Mesendoderm (in vitro differentiated cells): ENCODE data around the gene MYLK4.

Source experiments
- DNase-seq: peaks from one replicate; pipeline ENCODE4 v3.0.0; 2013
- H2AK5ac ChIP-seq: 2 replicates; pipeline ENCODE4 v1.6.1; 2013; ENCODE audit warnings: low read length, inconsistent platforms
- H2BK120ac ChIP-seq: 2 replicates; pipeline ENCODE4 v1.6.1; 2013; ENCODE audit warnings: low read depth, mild to moderate bottlenecking, low read length, moderate library complexity, mixed read lengths
- H2BK15ac ChIP-seq: replicated peaks from 2 replicates; pipeline ENCODE4 v1.6.1; 2013; ENCODE audit warnings: low read depth, mild to moderate bottlenecking, moderate library complexity
- H2BK5ac ChIP-seq: 2 replicates; pipeline ENCODE4 v1.6.1; 2013; ENCODE audit warnings: low read length, inconsistent platforms
- H3K18ac ChIP-seq: 2 replicates; pipeline ENCODE4 v1.6.1; 2013; ENCODE audit warnings: mild to moderate bottlenecking, low read length, mixed read lengths
- H3K23ac ChIP-seq: one replicate; pipeline ENCODE4 v1.6.1; 2013; ENCODE audit warnings: low read length
- H3K27ac ChIP-seq: 2 replicates; pipeline ENCODE4 v1.5.1; 2013; ENCODE audit warnings: low read depth, mild to moderate bottlenecking, inconsistent platforms, low read length, moderate library complexity
- H3K27me3 ChIP-seq: 2 replicates; pipeline ENCODE4 v1.6.1; 2013; ENCODE audit warnings: low read length, control low read depth, mild to moderate bottlenecking, inconsistent platforms; ENCODE audit not compliant: insufficient read depth, poor library complexity
- H3K36me3 ChIP-seq: 2 replicates; pipeline ENCODE4 v1.6.1; 2013; ENCODE audit warnings: low read length, inconsistent platforms; ENCODE audit not compliant: control insufficient read depth, insufficient read depth
- H3K4ac ChIP-seq: one replicate; pipeline ENCODE4 v1.6.1; 2013; ENCODE audit warnings: low read depth, mild to moderate bottlenecking, low read length, moderate library complexity
- H3K4me1 ChIP-seq: 2 replicates; pipeline ENCODE4 v1.6.1; 2013; ENCODE audit warnings: low read depth, low read length, inconsistent platforms; ENCODE audit not compliant: control insufficient read depth
- H3K4me2 ChIP-seq: 2 replicates; pipeline ENCODE4 v1.6.1; 2013; ENCODE audit warnings: low read length
- H3K4me3 ChIP-seq: 2 replicates; pipeline ENCODE4 v1.5.1; 2013; ENCODE audit warnings: mild to moderate bottlenecking, low read length
- H3K56ac ChIP-seq: one replicate; pipeline ENCODE4 v1.6.1; 2013; ENCODE audit warnings: low read length
- H3K79me1 ChIP-seq: 2 replicates; pipeline ENCODE4 v1.6.1; 2013; ENCODE audit warnings: low read length, inconsistent platforms
- H3K79me2 ChIP-seq: 2 replicates; pipeline ENCODE4 v1.6.1; 2013; ENCODE audit warnings: mild to moderate bottlenecking, low read length; ENCODE audit not compliant: control insufficient read depth, insufficient read depth
- H3K9ac ChIP-seq: 2 replicates; pipeline ENCODE4 v1.6.1; 2013; ENCODE audit warnings: low read length, inconsistent platforms
- H4K5ac ChIP-seq: one replicate; pipeline ENCODE4 v1.6.1; 2013; ENCODE audit warnings: low read length
- H4K8ac ChIP-seq: one replicate; pipeline ENCODE4 v1.6.1; 2013; ENCODE audit warnings: low read depth, mild to moderate bottlenecking, control low read depth, low read length, moderate library complexity
- WGBS: extraction: QIAGEN DNeasy Blood & Tissue Kit; methylation state at CpG from one replicate; pipeline ENCODE4 v1.1.7; 2013; ENCODE audit warnings: low lambda C conversion rate, missing lambda C conversion rate; ENCODE audit not compliant: insufficient coverage; ENCODE audit errors: extremely low coverage; 5-methylcytosine and 5-hydroxymethylcytosine counted together

Gene MYLK4

DNA sequence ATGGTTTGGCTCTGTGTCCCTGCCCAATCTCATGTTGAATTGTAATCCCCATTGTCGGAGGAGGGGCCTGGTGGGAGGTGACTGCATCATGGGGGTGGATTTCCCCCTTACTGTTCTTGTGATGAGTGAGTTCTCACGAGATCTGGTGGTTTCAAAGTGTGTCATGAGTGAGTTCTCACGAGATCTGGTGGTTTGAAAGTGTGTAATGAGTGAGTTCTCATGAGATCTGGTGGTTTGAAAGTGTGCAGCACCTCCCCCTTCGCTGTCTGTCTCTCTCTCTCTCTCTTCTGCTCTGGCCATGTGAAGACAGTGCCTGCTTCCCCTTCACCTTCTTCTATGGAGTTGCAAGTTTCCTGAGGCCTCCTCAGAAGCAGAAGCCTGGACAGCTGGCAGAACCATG lies 87.6 kb downstream of the MYLK4 start:
- Histone ChIP-seq H4K8ac (no peak overlapping the region), H2BK120ac (no peak overlapping the region), H3K4ac (no peak overlapping the region), H3K23ac (no peak overlapping the region), H3K79me1 (no peaks in the 10 kb centered on the region), H4K5ac (no peak overlapping the region), H3K18ac (no peak overlapping the region), H3K27me3 (no peaks in the 10 kb centered on the region), H3K4me2 (no peak overlapping the region), H3K56ac (no peak overlapping the region), H3K4me1 (no peaks in the 10 kb centered on the region), H3K79me2 (no peaks in the 10 kb centered on the region), H3K9ac (no peak overlapping the region), H3K4me3 (no peak overlapping the region), H2AK5ac (no peak overlapping the region), H3K27ac (no peak overlapping the region), H2BK5ac (no peak overlapping the region), H2BK15ac (no peak overlapping the region), H3K36me3 (no peaks in the 10 kb centered on the region)
- no peak for DNase-seq
- no CpG with 5 or more reads among the region's 4 CpGs for WGBS

DNA sequence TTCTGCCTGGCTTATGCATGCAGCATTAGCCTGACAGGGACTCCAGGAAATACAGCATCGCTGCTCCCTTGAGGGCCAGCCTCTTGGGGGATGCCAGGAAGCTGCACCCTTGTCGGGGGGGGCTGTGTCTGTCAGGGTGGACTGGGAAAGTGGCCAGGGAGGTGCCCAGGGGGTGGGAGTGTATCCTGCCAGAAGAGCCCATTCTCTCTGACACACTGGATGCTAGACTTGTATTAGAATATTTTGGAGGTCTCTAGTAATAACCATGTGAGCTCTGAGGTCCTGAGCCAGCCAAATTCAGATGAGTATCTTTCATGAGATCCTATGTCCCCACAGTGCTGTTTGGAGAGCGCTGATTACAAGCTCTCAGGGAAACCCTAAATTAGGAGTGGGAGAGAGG lies 89.1 kb downstream of the MYLK4 start:
- no peak for DNase-seq
- no peak overlapping the region for H3K18ac ChIP-seq
- no peak overlapping the region for H3K23ac ChIP-seq
- H2BK15ac ChIP-seq = no peak overlapping the region
- H3K27me3 ChIP-seq = no peaks in the 10 kb centered on the region
- no peak overlapping the region for H4K5ac ChIP-seq
- H3K56ac ChIP-seq = no peak overlapping the region
- no peak overlapping the region for H3K27ac ChIP-seq
- H3K4me1 ChIP-seq = no peaks in the 10 kb centered on the region
- H3K79me2 ChIP-seq = no peaks in the 10 kb centered on the region
- no peaks in the 10 kb centered on the region for H3K36me3 ChIP-seq
- no peaks in the 10 kb centered on the region for H3K79me1 ChIP-seq
- no peak overlapping the region for H2BK120ac ChIP-seq
- no peak overlapping the region for H3K4me3 ChIP-seq
- H3K9ac ChIP-seq = no peak overlapping the region
- no peak overlapping the region for H3K4ac ChIP-seq
- WGBS = no CpG with 5 or more reads among the region's 3 CpGs
- H4K8ac ChIP-seq = no peak overlapping the region
- no peak overlapping the region for H2AK5ac ChIP-seq
- H3K4me2 ChIP-seq = no peak overlapping the region
- no peak overlapping the region for H2BK5ac ChIP-seq

DNA sequence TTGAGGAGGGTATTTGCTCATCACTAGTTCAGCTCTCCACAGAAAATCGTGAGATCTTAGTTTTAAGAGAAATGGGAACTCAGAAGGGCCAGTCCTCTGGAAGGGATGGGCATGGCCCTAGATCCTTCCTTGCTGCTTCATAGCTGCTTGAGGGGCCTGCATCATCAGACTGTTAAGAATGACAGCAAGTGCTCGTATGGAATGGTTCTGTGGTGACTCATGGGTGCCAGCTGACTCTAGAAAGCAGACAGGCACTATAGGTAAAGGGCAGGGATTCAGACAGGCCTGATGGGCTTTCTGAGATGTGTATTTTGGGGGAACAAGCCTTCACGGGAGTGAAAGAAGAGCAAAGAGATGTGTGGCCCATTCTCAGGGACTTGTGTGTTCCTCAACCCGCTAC lies 90.8 kb downstream of the MYLK4 start:
- H3K9ac ChIP-seq = no peak overlapping the region
- WGBS = no CpG with 5 or more reads among the region's 4 CpGs
- no peaks in the 10 kb centered on the region for H3K79me1 ChIP-seq
- no peak overlapping the region for H2AK5ac ChIP-seq
- no peak overlapping the region for H4K8ac ChIP-seq
- no peaks in the 10 kb centered on the region for H3K4me1 ChIP-seq
- H3K79me2 ChIP-seq = no peaks in the 10 kb centered on the region
- no peak overlapping the region for H2BK5ac ChIP-seq
- H3K27ac ChIP-seq = no peak overlapping the region
- H3K4ac ChIP-seq = no peak overlapping the region
- H3K27me3 ChIP-seq = no peaks in the 10 kb centered on the region
- DNase-seq = peak; percentile 84
- no peak overlapping the region for H2BK120ac ChIP-seq
- no peaks in the 10 kb centered on the region for H3K36me3 ChIP-seq
- no peak overlapping the region for H3K4me2 ChIP-seq
- no peak overlapping the region for H3K4me3 ChIP-seq
- H3K56ac ChIP-seq = no peak overlapping the region
- H2BK15ac ChIP-seq = no peak overlapping the region
- no peak overlapping the region for H4K5ac ChIP-seq
- no peak overlapping the region for H3K18ac ChIP-seq
- H3K23ac ChIP-seq = no peak overlapping the region

DNA sequence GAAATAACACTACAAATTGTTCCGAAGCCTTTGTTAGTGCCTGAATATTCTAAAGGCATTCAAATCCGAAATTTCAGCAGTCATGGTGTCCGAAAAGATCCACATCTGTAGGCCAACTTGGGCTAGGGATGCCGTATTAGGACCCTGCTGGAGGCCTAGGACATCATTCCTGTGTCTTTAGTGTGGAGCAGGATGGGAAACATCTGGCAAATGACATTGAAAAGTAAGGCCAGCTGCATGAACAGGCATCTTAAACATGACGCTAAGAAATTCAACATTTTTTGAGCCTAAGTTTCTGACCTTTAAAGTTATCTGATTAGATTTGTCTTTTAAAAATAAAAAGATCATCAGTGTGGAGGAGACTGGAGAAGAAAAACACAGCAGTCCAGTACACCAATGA lies 91.3 kb downstream of the MYLK4 start:
- Histone ChIP-seq H3K4ac (no peak overlapping the region), H2AK5ac (no peak overlapping the region), H3K4me3 (no peak overlapping the region), H3K56ac (no peak overlapping the region), H3K79me2 (no peaks in the 10 kb centered on the region), H4K8ac (no peak overlapping the region), H2BK15ac (no peak overlapping the region), H3K27me3 (no peaks in the 10 kb centered on the region), H4K5ac (no peak overlapping the region), H3K36me3 (no peaks in the 10 kb centered on the region), H3K79me1 (no peaks in the 10 kb centered on the region), H2BK120ac (no peak overlapping the region), H3K4me1 (no peaks in the 10 kb centered on the region), H3K18ac (no peak overlapping the region), H3K23ac (no peak overlapping the region), H2BK5ac (no peak overlapping the region), H3K9ac (no peak overlapping the region), H3K4me2 (no peak overlapping the region), H3K27ac (no peak overlapping the region)
- no CpG with 5 or more reads among the region's 5 CpGs for WGBS
- DNase-seq = no peak

DNA sequence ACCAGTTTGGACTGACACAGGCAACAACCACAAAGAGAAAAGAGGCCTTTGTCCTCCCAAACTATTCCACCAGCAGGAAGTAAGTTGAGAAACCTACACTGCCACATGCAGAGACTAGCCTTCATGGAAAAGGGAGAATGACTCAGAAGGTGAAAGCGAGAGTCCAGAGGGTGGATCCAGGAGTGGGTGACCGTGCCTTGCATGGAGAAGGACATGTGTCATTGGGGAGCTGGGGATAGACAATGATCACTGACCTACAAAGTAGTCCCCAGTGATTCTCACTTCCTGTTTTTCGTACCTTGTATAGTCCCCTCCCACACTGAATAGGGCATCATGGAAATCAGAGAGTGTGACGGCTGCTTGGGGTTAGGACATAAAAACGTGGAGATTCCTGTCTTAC lies 91.9 kb downstream of the MYLK4 start:
- Histone ChIP-seq H3K56ac (no peak overlapping the region), H3K4ac (no peak overlapping the region), H3K23ac (no peak overlapping the region), H4K5ac (no peak overlapping the region), H2BK15ac (no peak overlapping the region), H3K36me3 (no peaks in the 10 kb centered on the region), H2AK5ac (no peak overlapping the region), H3K9ac (no peak overlapping the region), H3K4me2 (no peak overlapping the region), H3K79me1 (no peaks in the 10 kb centered on the region), H3K27ac (no peak overlapping the region), H3K4me1 (no peaks in the 10 kb centered on the region), H3K27me3 (no peaks in the 10 kb centered on the region), H3K18ac (no peak overlapping the region), H3K4me3 (no peak overlapping the region), H2BK120ac (no peak overlapping the region), H3K79me2 (no peaks in the 10 kb centered on the region), H4K8ac (no peak overlapping the region), H2BK5ac (no peak overlapping the region)
- DNase-seq = peak; percentile 10
- WGBS = no CpG with 5 or more reads among the region's 5 CpGs

DNA sequence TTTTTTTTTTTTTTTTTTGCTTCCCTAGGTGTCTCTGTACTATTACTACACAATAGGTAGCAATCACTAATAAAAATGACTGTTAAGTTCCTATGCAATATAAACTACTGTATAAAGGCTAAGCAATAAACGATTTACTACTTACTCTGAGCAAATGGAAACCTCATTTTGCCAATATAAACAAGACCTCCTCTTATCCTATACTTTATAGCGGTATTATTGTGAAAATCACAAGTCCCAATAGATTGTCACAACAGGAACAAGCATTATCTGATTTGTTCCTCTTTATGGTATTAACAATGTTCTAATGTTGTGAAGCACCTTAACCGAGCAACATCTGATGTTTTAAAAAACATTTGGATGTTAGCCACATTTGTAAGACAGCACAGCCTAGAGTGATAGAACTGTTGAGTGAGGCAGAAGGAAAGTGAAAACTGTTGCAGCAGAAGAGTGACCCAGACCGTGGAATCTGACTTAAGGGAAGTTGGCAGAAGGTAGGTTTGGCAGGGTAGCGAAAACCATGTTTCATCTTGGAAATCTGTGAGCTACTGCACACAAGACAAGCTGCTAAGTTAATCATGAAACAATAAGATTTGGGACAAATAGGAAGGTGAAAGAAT lies 94.2 kb downstream of the MYLK4 start:
- H3K23ac ChIP-seq = no peak overlapping the region
- H4K5ac ChIP-seq = no peak overlapping the region
- H4K8ac ChIP-seq = no peak overlapping the region
- no peak overlapping the region for H3K4me2 ChIP-seq
- WGBS = no CpG with 5 or more reads among the region's 5 CpGs
- peak overlapping the region; percentile 55 for H3K4ac ChIP-seq
- no peak for DNase-seq
- H3K4me3 ChIP-seq = no peak overlapping the region
- no peaks in the 10 kb centered on the region for H3K79me1 ChIP-seq
- no peak overlapping the region for H2BK120ac ChIP-seq
- no peak overlapping the region for H3K9ac ChIP-seq
- H3K4me1 ChIP-seq = no peaks in the 10 kb centered on the region
- H3K27me3 ChIP-seq = no peaks in the 10 kb centered on the region
- no peaks in the 10 kb centered on the region for H3K79me2 ChIP-seq
- no peak overlapping the region for H2AK5ac ChIP-seq
- no peak overlapping the region for H2BK5ac ChIP-seq
- no peaks in the 10 kb centered on the region for H3K36me3 ChIP-seq
- no peak overlapping the region for H3K27ac ChIP-seq
- H3K56ac ChIP-seq = no peak overlapping the region
- no peak overlapping the region for H3K18ac ChIP-seq
- H2BK15ac ChIP-seq = no peak overlapping the region
